ENCODE data around the gene NOP58.
A peak's percentile ranks its signal among the peaks of the same experiment; 100 is the strongest.
"Not testable (repeated sequence)": the region's sequence is repeated elsewhere in the genome, so short reads cannot be mapped to it uniquely, and the experiment has no call there.

Gene NOP58

GRCh38 chr2:202265467-202266277 is at the start of gene NOP58:
Gene NOP58 (plus strand): TSS chr2:202265763. CDS start chr2:202265942, 179 bp downstream.
- peak; percentile 86 to 97 (median 92) for DNase-seq

- no peak for DNase-seq
Measured at GRCh38 chr2:202221873-202222272, 43.7 kb upstream of the NOP58 start.

- DNase-seq: peak in 2 of 3 experiments; percentile 65 to 72
Measured at GRCh38 chr2:202237787-202238233, 27.8 kb upstream of the NOP58 start.

GRCh38 chr2:202238234-202239197 is 27.0 kb upstream of the NOP58 start, which contains the start of gene SUMO1:
Gene SUMO1 (minus strand): TSS chr2:202238597. CDS start chr2:202238451, 146 bp downstream.
- DNase-seq: peak; percentile 75 to 96 (median 92)

GRCh38 chr2:202247710-202248109 is 17.9 kb upstream of the NOP58 start:
- not testable (repeated sequence) for DNase-seq

- no peak for DNase-seq
Measured at GRCh38 chr2:202249521-202250253, 15.9 kb upstream of the NOP58 start.

GRCh38 chr2:202251494-202251893 is 14.1 kb upstream of the NOP58 start:
- DNase-seq: no peak

- no peak for DNase-seq
Measured at GRCh38 chr2:202261531-202261930, 4.0 kb upstream of the NOP58 start.

GRCh38 chr2:202267495-202267894 is 1.9 kb downstream of the NOP58 start:
- DNase-seq: no peak

GRCh38 chr2:202269585-202269984 is 4.0 kb downstream of the NOP58 start:
- no peak for DNase-seq

GRCh38 chr2:202270487-202270886 is 4.9 kb downstream of the NOP58 start:
- no peak for DNase-seq

- not testable (repeated sequence) for DNase-seq
Measured at GRCh38 chr2:202276078-202276720, 10.6 kb downstream of the NOP58 start.

GRCh38 chr2:202278036-202278760 is 12.6 kb downstream of the NOP58 start:
- DNase-seq: no peak

- DNase-seq: peak in 2 of 3 experiments; percentile 3 to 44
Measured at GRCh38 chr2:202278944-202279343, 13.4 kb downstream of the NOP58 start.

GRCh38 chr2:202286595-202286994 is 21.0 kb downstream of the NOP58 start:
- DNase-seq: no peak

- DNase-seq: no peak
Measured at GRCh38 chr2:202289394-202290204, 24.0 kb downstream of the NOP58 start.

- DNase-seq: no peak
Measured at GRCh38 chr2:202290316-202290715, 24.8 kb downstream of the NOP58 start.

GRCh38 chr2:202290970-202291369 is 25.4 kb downstream of the NOP58 start:
- DNase-seq: no peak

- DNase-seq: no peak
Measured at GRCh38 chr2:202299712-202300111, 34.1 kb downstream of the NOP58 start.

- no peak for DNase-seq
Measured at GRCh38 chr2:202306034-202306433, 40.5 kb downstream of the NOP58 start.
